ENCODE results near the gene BACH1.

Gene BACH1

DNA sequence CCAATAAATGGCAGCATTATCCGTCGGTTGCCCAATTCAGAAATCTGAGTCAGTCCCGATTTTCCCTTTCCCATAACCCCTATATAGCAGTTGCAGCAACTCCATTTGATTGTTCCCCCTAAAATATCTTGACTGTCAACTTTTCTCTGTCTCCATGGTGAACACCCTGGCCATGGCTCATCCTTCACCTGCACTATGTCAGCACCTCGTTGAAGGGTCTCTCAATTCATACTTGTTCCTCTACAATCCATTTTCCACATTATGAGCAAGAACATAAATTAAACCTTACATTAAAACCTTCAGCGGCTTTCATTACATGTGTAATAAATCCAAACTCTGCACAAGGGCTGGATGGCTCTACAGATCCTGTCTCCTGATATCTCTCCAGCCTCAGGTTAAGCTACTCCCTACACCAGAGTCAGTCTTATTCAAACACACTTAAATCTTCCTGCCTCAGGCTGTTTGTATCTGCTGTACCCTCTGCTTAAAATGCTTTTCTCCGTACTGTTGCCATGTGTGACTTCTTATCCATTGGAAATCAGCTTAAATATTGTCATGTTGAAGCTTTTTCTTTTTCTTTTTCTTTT lies 87.3 kb downstream of the BACH1 start:
- DNase-seq: no peak

DNA sequence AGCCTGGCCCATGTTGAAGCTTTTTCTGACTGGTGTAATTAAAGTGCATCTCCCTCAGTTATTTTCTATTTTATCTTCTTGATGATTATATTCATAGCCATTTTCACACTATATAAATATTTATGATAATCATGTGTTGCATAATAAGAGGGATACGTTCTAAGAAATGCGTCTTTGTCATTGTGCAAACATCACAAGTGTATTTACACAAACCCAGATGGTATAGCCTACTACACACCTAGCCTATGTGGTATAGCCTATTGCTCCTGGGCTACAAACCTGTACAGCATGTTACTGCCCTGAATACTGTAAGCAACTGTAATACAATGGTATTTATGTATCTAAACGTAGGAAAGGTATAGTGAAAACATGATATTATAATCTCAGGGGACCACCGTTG lies 88.1 kb downstream of the BACH1 start:
- no peak for DNase-seq

DNA sequence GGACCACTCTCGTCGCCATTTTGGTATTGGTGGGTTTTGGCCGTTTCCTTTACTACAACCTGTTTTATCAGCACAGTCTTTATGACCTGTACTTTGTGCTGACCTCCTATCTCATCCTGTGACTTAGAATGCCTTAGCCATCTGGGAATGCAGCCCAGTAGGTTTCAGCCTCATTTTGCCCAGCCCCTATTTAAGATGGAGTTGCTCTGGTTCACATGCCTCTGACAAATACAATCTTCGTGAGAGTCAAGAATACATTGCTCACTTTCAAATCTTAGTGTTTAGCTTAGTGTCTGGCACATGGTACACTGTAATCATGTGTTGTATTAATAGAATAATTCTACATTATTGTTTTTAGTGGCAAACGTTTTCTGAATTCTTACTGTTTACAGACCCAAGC lies 88.9 kb downstream of the BACH1 start:
- no peak for DNase-seq

DNA sequence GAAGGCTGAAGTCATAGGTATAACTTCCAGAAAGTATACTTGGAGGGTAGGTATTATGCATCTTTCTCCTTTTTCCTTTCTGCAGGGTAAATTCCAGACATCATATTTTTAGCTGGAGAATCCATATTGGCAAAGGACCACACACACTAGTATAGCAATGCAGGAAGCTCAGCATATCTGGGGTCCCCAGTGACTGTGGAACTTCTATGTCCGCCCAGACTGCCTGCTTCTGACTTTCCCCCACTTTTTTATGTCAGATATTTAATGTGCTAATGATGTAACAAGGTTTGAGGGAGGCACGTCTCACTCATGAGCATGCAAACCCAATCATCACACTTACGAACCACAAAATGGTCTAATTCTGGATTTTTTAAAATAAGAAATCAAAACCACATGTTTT lies 90.4 kb downstream of the BACH1 start:
- DNase-seq: no peak

DNA sequence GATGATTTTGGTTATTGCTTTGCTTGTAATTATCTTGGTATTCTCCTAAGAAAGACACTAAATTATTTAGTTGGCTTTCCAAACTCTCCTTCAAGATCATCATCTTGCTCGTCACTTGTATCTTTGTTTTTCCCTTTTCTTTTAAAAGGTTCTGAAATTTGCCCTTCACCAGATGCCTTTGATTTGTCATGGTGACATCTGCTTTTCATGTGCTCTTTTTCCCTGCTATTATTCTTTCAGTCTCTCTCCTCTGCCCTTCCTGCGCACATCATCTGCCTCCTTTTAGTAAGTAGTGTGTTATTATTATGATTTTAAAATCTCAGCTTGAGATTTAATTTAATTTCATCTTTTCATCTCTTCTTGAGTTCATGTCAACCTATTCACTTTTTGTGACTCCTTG lies 92.1 kb downstream of the BACH1 start:
- no peak for DNase-seq

DNA sequence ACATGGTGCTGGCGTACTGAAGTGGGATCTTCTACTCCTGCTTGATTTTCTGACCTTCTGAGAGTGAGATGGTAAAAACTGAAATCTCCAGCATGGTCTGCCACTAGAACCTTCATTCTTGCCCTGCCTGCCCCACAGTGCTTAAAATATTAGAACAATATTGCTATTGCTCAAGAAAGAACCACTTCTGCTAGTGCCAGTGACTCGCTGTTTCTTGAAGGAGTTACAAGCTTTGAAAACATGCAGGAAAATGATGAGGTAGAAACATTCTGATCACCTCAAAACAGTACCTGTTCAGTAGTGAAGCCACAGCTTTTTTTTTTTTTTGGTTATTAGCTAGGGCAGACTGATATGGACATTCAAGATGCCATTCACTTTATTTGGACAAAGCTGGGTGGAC lies 95.3 kb downstream of the BACH1 start:
- no peak for DNase-seq

Measured in activated CD4-positive, CD25-positive, alpha-beta regulatory T cell treated with anti-CD3 and anti-CD28 coated beads, Interleukin-2, amount 50 U/mL, for 72 hours (primary cell).